ENCODE data around the gene RAD54L. TPM values are rescaled to one million over a fixed set of nuclear protein-coding genes. Genes with fewer than 3 reads are reported as not detected.
"Not testable (repeated sequence)": the region's sequence is repeated elsewhere in the genome, so short reads cannot be mapped to it uniquely, and the experiment has no call there.

The RAD54L gene
- total RNA-seq, 1 experiment from 2014 or later: 30.3 TPM

- no peaks in the 10 kb centered on the region for H3K4me1 ChIP-seq
- peaks cover 77% of the 10 kb centered on the region for H3K36me3 ChIP-seq
- no peak overlapping the region for H3K27ac ChIP-seq
- no peak overlapping the region for H3K4me3 ChIP-seq
- no peak for DNase-seq
- H3K9me3 ChIP-seq (replicated peaks): no peaks in the 10 kb centered on the region
- H3K27me3 ChIP-seq: no peaks in the 10 kb centered on the region
Observed at GRCh38 chr1:46310321-46310720, 62.8 kb downstream of the RAD54L start.

- no peaks in the 10 kb centered on the region for H3K27me3 ChIP-seq
- no peaks in the 10 kb centered on the region for H3K9me3 ChIP-seq (replicated peaks)
- peaks cover 66% of the 10 kb centered on the region for H3K36me3 ChIP-seq
- H3K4me1 ChIP-seq: 0 out of 2 replicates have a peak, but pooled peaks cover 4% of the 10 kb centered on the region
- H3K4me3 ChIP-seq: no peak overlapping the region
- no peak for DNase-seq
- no peak overlapping the region for H3K27ac ChIP-seq
Observed at GRCh38 chr1:46315669-46316403, 68.3 kb downstream of the RAD54L start.

GRCh38 chr1:46317323-46317722 is 69.8 kb downstream of the RAD54L start:
- H3K9me3 ChIP-seq (replicated peaks): no peaks in the 10 kb centered on the region
- no peaks in the 10 kb centered on the region for H3K27me3 ChIP-seq
- peaks cover 51% of the 10 kb centered on the region for H3K36me3 ChIP-seq
- H3K4me3 ChIP-seq: no peak overlapping the region
- no peak overlapping the region for H3K27ac ChIP-seq
- no peak for DNase-seq
- H3K4me1 ChIP-seq: 0 out of 2 replicates have a peak, but pooled peaks cover 4% of the 10 kb centered on the region

GRCh38 chr1:46319301-46319700 is 71.7 kb downstream of the RAD54L start:
- not testable (repeated sequence) for H3K4me1 ChIP-seq; DNase-seq; H3K4me3 ChIP-seq; H3K27me3 ChIP-seq; H3K9me3 ChIP-seq (replicated peaks); H3K27ac ChIP-seq
- H3K36me3 ChIP-seq: peaks cover 33% of the 10 kb centered on the region

- H3K27me3 ChIP-seq; H3K4me3 ChIP-seq; DNase-seq; H3K4me1 ChIP-seq; H3K9me3 ChIP-seq (replicated peaks); H3K27ac ChIP-seq: not testable (repeated sequence)
- H3K36me3 ChIP-seq: peaks cover 26% of the 10 kb centered on the region
Observed at GRCh38 chr1:46319960-46320914, 72.7 kb downstream of the RAD54L start.

DNA sequence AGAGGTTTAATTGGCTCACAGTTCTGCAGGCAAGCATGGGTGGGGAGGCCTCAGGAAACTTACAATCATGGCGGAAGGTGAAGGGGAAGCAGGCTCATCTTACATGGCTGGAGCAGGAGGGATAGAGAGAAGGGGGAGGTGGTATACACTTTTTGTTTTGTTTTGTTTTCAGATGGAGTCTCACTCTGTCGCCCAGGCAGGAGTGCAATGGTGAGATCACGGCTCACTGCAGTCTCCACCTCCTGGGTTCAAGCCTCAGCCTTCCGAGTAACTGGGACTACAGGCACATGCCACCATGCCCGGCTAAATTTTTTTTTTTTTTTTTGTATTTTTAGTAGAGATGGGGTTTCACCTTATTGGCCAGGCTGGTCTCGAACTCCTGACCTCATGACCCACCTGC is 74.6 kb downstream of the RAD54L start:
- H3K27ac ChIP-seq; H3K27me3 ChIP-seq; H3K4me1 ChIP-seq; H3K4me3 ChIP-seq; DNase-seq; H3K9me3 ChIP-seq (replicated peaks); H3K36me3 ChIP-seq: not testable (repeated sequence)

GRCh38 chr1:46325285-46326076 is 77.9 kb downstream of the RAD54L start:
- H3K4me1 ChIP-seq; H3K27me3 ChIP-seq; H3K27ac ChIP-seq; H3K9me3 ChIP-seq (replicated peaks); H3K36me3 ChIP-seq; H3K4me3 ChIP-seq; DNase-seq: not testable (repeated sequence)

Other genes with a start within 250 kb of the RAD54L start
- gene PIK3R3, start 115.1 kb upstream of the RAD54L start, total RNA-seq (2014; rRNA removed; shearing (Covaris generic)): 19.5 and 23.5 TPM in 2 replicates
- not detected in 2 replicates for gene TSPAN1, start 72.7 kb upstream of the RAD54L start, total RNA-seq (2014; rRNA removed; shearing (Covaris generic))
- gene P3R3URF, start 71.3 kb upstream of the RAD54L start, total RNA-seq (2014; rRNA removed; shearing (Covaris generic)): not detected in 2 replicates
- 53.3 TPM in 2 replicates for gene POMGNT1, start 49.3 kb upstream of the RAD54L start, total RNA-seq (2014; rRNA removed; shearing (Covaris generic))
- 2.8 and 3.3 TPM in 2 replicates for gene LURAP1, start 44.4 kb upstream of the RAD54L start, total RNA-seq (2014; rRNA removed; shearing (Covaris generic))
- gene LRRC41, start 55.9 kb downstream of the RAD54L start, total RNA-seq (2014; rRNA removed; shearing (Covaris generic)): 71.1 and 73.5 TPM in 2 replicates
- gene UQCRH, start 55.9 kb downstream of the RAD54L start, total RNA-seq (2014; rRNA removed; shearing (Covaris generic)): 828 and 880 TPM in 2 replicates
- 23.7 TPM in 2 replicates for gene NSUN4, start 93.0 kb downstream of the RAD54L start, total RNA-seq (2014; rRNA removed; shearing (Covaris generic))
- gene FAAH, start 146.6 kb downstream of the RAD54L start, total RNA-seq (2014; rRNA removed; shearing (Covaris generic)): 0.34 TPM in 1 of 2 replicates, not detected in the other
- gene DMBX1, start 242.1 kb downstream of the RAD54L start, total RNA-seq (2014; rRNA removed; shearing (Covaris generic)): not detected in 2 replicates